ENCODE measurements around the gene DYRK1B.
"Not testable (repeated sequence)": the region's sequence is repeated elsewhere in the genome, so short reads cannot be mapped to it uniquely, and the experiment has no call there.

DYRK1B gene

GRCh38 chr19:39829702-39830275 lies 4.2 kb downstream of the DYRK1B start:
- DNase-seq: no peak

- no peak for DNase-seq
These were observed 5.3 kb downstream of the DYRK1B start for GRCh38 chr19:39828654-39829032.

GRCh38 chr19:39828015-39828653 lies 5.8 kb downstream of the DYRK1B start:
- no peak for DNase-seq

- DNase-seq: no peak
These were observed 6.7 kb downstream of the DYRK1B start for GRCh38 chr19:39827216-39827615.

GRCh38 chr19:39826311-39826945 lies 7.5 kb downstream of the DYRK1B start:
- DNase-seq: no peak

- no peak for DNase-seq
These were observed 8.4 kb downstream of the DYRK1B start for GRCh38 chr19:39825531-39826076.

- DNase-seq: no peak
These were observed 8.9 kb downstream of the DYRK1B start for GRCh38 chr19:39825093-39825463.

GRCh38 chr19:39824143-39825092 lies 9.5 kb downstream of the DYRK1B start:
- peak; percentile 92 for DNase-seq

GRCh38 chr19:39823686-39824085 lies 10.3 kb downstream of the DYRK1B start:
- no peak for DNase-seq

GRCh38 chr19:39820696-39821095 lies 13.3 kb downstream of the DYRK1B start:
- no peak for DNase-seq

GRCh38 chr19:39819786-39820185 lies 14.2 kb downstream of the DYRK1B start:
- DNase-seq: no peak

- no peak for DNase-seq
These were observed 15.3 kb downstream of the DYRK1B start for GRCh38 chr19:39818626-39819097.

GRCh38 chr19:39817888-39818561 lies 15.9 kb downstream of the DYRK1B start:
- no peak for DNase-seq

- DNase-seq: no peak
These were observed 17.5 kb downstream of the DYRK1B start for GRCh38 chr19:39816287-39817048.

- no peak for DNase-seq
These were observed 19.4 kb downstream of the DYRK1B start for GRCh38 chr19:39814595-39814994.

GRCh38 chr19:39814111-39814510 lies 19.9 kb downstream of the DYRK1B start:
- DNase-seq: not testable (repeated sequence)

GRCh38 chr19:39813264-39813993 lies 20.5 kb downstream of the DYRK1B start:
- peak; percentile 16 for DNase-seq

GRCh38 chr19:39811064-39811463 lies 22.9 kb downstream of the DYRK1B start:
- DNase-seq: no peak

- DNase-seq: no peak
These were observed 23.5 kb downstream of the DYRK1B start for GRCh38 chr19:39810424-39810823.

- DNase-seq: no peak
These were observed 24.6 kb downstream of the DYRK1B start for GRCh38 chr19:39809368-39809767.

GRCh38 chr19:39808688-39809087 lies 25.3 kb downstream of the DYRK1B start:
- DNase-seq: not testable (repeated sequence)
